ENCODE measurements around the gene SECISBP2. TPM values are rescaled to one million over a fixed set of nuclear protein-coding genes. Genes with fewer than 3 reads are reported as not detected.

SECISBP2 gene
- total RNA-seq, 1 donor from 2014 or later = 64.7 TPM

DNA sequence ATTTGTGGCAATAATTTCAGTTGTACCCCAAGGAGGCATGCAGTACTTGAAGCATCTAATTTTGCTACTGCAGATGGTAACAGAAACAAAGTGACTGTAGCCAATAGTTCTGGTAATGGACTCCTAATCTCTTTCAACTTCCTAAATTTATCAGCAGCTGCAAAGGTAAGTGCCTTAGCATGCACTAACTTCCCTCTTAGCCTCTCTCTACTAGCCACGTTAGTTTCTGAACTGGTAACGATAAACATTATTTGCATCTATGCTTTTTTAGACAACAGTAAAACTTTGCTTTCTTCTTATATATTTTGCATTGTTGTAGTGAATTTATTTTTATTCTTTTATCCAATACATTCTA, 13.5 kb upstream of the SECISBP2 start:
- ATAC-seq (no peak), DNase-seq (ENCODE audit: low spot score) (no peak)
- intact Hi-C loops (cut with DNase I) = no loop called here

DNA sequence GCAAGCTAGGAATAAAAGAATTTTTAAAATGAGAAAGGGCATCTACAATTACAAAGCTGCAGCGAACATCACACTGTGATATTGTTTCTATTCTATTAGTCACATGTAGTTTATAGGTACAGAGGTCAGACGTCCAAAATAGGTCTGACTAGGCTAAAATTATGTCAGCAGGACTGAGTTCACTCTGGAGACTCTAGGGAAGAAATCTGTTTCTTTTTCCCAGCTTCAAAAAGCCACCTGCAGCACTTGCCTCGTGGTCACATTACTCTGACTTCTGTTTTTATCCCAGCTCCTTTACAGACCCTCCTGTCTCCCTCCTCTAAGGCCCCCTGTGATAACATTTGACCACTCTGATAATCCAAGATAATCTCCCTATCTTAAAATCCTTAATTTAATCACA, 12.4 kb upstream of the SECISBP2 start:
- ATAC-seq (no peak), DNase-seq (ENCODE audit: low spot score) (no peak)
- intact Hi-C loops (cut with DNase I) = no loop called here

DNA sequence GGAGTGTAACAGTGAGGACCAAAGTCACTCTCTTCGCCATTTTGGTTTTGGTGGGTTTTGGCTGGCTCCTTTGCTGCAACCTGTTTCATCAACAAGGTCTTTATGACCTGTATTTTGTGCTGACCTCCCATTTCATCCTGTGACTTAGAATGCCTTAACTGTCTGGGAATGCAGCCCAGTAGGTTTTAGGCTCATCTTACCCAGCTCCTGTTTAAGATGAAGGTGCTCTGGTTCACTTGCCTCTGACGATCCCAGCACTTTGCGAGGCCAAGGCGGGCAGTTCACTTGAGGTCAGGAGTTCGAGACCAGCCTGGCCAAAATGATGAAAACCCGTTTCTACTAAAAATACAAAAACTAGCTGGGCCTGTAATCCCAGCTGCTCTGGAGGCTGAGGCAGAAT, 9.1 kb upstream of the SECISBP2 start:
- ATAC-seq = no peak
- no peak for DNase-seq (ENCODE audit: low spot score)
- intact Hi-C loops (cut with DNase I) = no loop called here

DNA sequence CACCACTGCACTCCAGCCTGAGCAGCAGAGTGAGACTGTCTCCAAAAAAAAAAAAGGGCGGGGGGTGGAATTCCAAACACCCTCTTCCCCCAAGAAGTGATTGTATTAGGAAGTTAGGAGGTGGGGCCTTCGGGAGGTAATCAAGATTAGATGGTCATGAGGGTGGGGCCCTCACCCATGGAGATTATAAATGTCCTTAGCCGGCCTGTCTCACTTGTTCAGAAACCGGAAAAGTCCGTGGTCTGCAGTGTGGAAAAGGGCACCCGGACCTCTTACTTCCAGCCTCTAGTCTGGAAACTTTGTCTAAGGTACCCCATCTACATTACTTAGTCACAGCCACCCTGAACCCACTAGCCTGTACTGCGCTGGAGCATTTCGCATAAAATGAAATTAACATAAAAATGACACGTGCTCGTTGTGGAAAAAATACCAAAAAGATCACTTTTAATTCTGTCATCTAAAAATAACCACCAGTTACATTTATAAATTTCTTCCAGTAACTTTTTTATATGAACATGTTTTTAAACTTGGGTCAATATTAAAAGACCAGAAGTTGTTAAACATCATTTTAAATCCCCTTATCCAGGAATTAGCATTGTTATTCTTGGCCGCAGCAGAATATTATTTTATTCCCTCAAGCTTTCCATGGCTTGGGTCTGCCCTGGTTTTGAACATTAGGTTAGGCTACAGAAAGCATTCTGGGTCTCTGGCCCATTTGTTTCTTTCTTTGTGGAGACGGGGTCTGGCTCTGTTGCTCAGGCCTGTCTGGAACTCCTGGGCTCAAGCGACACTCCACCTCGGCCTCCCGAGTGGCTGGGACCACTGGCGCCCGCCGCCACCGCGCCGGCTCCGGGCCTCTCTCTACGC, 8.5 kb upstream of the SECISBP2 start:
- intact Hi-C loops (cut with DNase I) = no loop called here
- ATAC-seq (no peak), DNase-seq (ENCODE audit: low spot score) (no peak)

DNA sequence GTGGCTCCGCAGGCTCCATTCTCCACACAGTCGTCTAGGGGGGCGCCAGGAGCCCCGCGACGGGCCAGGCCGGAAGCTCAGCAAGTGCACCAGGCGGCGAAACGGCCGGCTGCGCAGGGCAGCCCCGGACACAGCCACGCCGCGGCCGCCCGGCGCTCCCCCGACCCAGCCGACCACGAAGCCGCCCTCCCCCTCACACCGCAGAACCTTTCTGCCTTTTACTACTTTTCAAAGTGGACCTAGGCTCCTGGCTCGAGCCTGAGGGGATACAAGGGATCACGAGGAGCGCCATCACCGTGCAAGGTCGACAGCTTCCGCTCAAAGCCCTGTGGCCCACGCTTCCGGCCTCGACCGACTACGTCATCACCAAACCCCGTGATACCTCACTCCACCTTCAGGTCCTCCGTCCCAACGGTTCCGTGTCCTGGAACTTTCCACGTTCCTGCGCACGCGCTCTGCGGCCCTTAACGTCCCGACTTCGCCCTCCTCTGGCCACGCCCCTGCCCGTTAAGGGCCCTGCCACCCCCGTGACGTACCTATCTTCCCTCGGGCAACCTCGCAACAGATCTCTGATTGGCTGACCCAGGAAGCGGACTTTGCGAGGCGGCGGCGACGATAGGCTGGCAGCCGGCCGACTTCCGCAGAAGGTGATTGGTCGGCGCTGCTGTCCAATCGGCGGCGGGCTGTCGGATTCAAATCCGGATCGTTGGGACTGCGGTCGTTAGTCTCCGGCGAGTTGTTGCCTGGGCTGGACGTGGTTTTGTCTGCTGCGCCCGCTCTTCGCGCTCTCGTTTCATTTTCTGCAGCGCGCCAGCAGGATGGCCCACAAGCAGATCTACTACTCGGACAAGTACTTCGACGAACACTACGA, 7.6 kb upstream of the SECISBP2 start, which contains the start of gene CKS2:
TSS of gene CKS2 (plus strand) at position 721 of the 871 bp plus-strand sequence. CDS start at position 819, 98 bp downstream.
- ATAC-seq (peak; percentile 99), DNase-seq (ENCODE audit: low spot score) (peak; percentile 100)
- intact Hi-C loops (cut with DNase I) = no loop called here

DNA sequence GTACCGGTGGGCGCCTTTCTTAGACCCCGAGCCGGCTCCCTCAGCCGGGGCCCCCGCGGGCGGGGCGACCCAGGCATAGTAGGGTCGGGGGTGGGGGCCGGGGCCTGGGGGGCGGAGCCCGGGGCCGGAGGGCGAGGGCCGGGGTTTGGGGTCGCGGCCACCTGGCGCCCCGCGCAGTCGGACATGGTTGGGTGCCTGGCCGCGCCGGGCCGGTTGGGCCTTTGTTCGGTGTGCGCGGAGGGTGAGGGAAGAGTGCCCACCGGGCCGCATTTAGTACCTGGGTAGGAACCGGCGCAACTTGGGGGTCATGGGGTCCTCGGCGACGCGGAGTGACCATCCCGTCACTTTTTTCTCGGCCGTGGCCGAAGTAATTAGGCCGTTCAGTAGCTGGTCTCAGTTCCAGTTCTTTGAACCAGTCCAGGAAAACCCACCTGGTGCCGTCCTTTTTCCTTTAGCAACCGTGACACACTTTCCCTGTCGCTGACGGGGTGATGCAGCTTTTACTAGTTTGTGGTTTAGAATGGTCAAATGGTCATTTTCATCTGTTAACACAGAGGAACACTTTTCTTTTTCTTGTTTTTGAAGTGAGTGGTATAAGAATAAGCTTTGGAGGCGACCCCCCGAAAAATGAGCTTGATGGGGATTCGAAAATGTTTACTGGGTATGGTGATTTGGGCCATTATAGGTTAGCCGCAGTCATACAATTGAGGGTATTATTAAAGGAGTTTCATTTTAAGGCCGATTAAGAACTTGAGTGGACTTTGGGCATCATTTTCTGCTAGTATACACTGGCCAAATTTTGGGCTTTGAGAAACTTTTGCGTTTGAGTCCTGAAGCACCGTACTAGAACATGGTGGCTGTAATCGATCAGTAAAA, 6.7 kb upstream of the SECISBP2 start:
- ATAC-seq (peak; percentile 5), DNase-seq (ENCODE audit: low spot score) (peak; percentile 70)
- intact Hi-C loops (cut with DNase I) = no loop called here

DNA sequence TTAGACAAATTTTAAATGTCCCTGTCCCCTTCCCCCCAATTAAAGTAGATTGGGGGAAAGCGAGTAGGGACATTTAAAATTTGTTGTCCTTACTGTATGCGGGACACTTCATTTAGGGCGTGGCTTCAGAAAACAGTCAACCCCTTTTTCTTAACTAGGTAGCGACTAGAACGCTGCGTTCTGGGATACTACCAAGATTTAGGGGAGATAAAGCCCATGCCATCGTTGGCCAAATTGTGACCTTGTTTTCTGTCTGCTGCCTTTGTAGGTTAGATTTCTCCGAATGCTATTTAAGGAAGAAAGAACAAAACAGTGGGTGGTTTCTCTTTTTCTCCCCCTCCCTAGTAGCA, 6.1 kb upstream of the SECISBP2 start:
- DNase-seq (ENCODE audit: low spot score) = no peak
- intact Hi-C loops (cut with DNase I) = no loop called here
- ATAC-seq = no peak

DNA sequence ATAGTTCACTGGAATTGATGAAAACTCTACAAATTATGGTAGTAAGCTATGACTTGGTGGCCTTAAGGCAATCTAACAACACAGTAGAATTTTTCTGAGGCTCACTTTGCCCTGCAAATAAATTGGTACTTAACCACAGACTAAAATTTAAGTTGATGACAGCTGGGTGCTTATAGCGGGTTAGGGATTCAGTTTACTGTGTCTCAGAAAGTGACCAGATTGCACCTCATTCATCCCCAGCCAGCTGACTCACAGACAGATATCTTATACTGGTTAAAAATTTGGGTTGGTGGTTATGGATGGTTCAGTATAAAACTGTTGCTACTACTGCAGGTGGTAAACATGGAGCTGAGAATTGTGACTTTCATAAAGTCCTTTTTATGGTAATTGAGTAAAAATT, 4.5 kb upstream of the SECISBP2 start:
- ATAC-seq = no peak
- intact Hi-C loops (cut with DNase I) = no loop called here
- no peak for DNase-seq (ENCODE audit: low spot score)

DNA sequence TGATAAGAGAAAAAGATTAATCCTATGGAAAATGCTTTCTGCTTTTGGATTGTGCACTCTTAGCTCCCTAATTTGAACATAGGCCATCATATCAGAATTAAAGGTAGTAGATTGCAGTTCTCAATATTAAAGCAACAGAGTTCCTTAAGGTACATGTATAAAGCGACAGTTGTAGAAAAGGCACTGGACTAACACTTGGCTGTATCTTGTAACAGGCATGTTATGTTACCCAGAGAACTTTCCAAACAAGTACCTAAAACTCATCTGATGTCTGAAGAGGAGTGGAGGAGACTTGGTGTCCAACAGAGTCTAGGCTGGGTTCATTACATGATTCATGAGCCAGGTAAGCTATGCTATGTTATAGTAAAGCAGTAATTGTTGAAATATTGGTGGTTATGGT, 3.3 kb upstream of the SECISBP2 start:
- ATAC-seq = no peak
- intact Hi-C loops (cut with DNase I) = no loop called here
- no peak for DNase-seq (ENCODE audit: low spot score)

DNA sequence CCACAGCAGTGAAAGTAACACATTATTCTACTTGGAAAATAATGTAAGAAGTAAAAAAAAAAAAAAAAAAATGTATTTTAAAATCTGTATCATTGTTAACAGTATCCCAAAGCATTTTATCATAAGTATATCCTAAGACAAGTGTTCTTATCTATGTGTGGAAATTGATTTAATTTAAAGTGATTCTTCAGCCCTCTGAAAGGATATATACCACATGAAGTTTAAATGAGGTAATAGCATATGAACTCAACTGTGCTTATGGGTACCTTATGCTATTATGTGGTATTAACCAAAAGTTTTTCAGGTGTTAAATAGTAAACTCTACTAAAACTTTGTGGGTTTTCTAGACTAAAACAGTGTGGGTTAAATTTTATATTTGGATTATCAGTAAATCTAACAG, 2.8 kb upstream of the SECISBP2 start:
- ATAC-seq (no peak), DNase-seq (ENCODE audit: low spot score) (no peak)
- intact Hi-C loops (cut with DNase I) = no loop called here

DNA sequence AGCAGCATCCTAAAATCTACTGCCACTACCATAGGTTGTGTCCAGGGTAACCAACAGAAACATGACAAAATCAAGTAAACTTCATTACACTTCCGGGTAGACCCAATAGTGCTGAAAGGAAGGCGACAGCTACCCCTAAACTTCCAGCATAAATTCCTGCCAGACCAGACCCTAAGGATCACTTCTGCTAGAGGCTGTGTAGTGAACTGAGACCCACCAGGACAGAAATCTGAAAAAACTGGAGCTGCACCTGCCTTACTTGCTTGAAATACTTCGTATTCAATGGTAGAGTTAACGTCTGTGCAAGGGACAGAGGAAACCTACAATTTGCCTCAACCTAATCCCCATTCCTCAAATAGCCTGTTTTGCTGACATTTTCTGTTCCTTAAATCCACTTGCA, 1.0 kb upstream of the SECISBP2 start:
- ATAC-seq (no peak), DNase-seq (ENCODE audit: low spot score) (no peak)
- intact Hi-C loops (cut with DNase I) = no loop called here

DNA sequence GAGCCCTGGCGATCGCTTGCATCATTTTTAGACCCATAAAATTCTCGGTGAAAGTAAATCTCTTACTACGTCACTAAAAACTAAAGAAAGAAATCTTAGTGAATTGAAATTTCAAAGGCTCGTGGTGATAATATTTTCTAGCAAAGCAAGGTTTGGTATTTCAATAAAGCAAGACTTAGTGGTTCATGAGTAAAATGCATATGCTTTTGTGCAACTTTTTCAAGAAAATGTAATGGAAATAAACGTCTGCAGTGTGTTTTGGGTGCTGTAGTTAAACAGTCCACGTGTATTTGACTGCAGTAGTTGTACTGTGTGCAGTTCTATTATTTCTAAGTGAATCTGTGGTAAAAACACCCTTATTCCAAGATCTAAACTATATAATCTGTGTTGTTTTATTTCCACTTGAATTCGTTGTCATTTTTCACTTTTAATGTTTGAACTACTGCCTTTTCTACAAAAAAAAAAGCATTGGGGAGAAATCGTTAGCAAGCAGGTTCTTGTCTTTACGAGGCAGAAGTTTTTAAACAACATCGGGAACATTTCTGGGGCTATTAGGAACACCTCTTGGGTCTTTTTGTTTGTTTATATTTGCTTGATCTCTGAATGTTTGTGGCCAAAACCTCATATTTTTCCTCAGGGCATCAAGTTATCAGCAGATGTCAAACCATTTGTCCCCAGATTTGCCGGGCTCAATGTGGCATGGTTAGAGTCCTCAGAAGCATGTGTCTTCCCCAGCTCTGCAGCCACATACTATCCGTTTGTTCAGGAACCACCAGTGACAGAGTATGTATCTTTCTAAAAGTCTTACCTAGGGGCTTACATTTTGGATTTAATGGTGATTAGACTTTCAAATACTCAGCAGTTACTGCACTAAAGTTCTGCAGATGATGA, 960 bp downstream of the SECISBP2 start:
- no peak for DNase-seq (ENCODE audit: low spot score)
- ATAC-seq = peak; percentile 31
- intact Hi-C loops (cut with DNase I) = no loop called here

DNA sequence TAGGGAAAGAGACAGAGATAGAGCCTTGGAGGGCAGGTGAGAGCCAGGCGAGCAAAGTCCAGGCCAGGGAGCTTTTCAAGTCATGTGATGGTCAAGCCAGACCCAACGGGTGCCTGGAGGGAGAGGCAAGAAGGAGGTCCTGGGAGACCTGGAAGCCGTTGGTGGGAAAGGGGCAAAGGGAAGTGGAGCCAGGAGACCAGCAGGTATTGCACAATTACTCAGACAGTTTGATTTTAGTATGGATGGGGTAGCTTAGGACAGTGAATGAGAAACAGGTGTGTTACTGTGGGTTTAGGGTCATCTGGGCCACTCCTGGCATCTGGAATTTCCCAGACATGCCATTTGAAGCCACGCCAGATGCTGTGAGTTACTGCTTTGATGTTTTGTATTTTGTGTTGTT, 5.1 kb downstream of the SECISBP2 start:
- DNase-seq (ENCODE audit: low spot score) = no peak
- ATAC-seq = no peak
- intact Hi-C loops (cut with DNase I) = loop anchor here (10.0 kb wide), 1 partner anchor 51 kb away; no protein-coding TSS in a partner anchor

DNA sequence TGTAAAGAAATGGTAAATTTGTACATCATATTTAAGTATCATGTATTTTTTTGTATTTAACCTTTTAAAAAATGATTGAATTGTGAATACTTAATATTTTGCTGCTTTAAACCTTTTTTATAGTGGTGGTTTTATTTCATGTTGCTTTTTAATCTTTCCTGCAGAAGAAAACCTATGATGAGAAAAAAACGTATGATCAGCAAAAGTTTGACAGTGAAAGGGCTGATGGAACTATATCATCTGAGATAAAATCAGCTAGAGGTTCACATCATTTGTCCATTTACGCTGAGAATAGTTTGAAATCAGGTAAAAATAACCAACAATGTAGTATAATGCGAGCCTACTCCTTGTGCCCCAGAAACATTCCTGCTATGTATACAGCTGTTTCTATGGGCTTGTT, 7.4 kb downstream of the SECISBP2 start:
- intact Hi-C loops (cut with DNase I) = loop anchor here (10.0 kb wide), 1 partner anchor 49 kb away; no protein-coding TSS in a partner anchor

DNA sequence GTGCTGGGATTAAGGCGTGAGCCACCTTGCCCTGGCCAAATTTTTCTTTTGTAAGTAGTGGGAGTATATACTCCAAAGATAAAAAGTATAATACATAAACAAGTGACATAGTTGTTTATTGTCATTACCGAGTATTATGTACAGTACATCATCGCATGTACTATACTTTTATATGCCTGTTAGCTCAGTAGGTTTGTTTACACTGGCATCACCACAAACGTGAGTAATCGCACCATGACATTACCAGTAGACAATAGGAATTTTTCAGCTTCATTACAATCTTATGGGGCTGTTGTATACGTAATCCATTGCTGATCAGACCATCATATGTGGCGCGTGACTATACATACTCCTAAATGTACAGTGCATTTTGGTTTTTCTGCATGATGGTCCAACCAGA, 9.8 kb downstream of the SECISBP2 start:
- intact Hi-C loops (cut with DNase I) = loop anchor here (10.0 kb wide), 1 partner anchor 47 kb away; no protein-coding TSS in a partner anchor
- DNase-seq (ENCODE audit: low spot score) = no peak
- ATAC-seq = no peak

More for the DNA sequence above, 7.4 kb downstream of the SECISBP2 start:
- DNase-seq (ENCODE audit: low spot score) (no peak), ATAC-seq (no peak)

DNA sequence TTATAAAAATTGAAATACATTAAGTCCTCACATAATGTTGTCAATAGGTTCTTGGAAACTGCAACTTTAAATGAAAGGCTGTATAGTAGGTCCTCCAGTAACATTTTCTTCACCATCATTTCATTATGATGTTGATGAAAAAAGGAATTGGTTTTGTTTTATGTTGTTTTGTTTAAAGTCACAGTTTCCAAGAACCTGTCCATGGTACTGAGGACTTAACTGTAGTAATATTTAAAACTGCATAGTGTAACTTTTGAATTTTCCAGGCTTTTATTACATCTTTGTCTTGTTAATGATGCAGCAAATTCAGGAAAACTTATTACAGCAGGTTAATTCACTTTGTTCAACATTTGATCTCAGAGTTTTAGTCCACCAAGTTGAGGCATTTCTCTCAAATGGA, 11.6 kb downstream of the SECISBP2 start:
- intact Hi-C loops (cut with DNase I) = loop anchor here (10.0 kb wide), 1 partner anchor 45 kb away; no protein-coding TSS in a partner anchor
- DNase-seq (ENCODE audit: low spot score) (no peak), ATAC-seq (no peak)

DNA sequence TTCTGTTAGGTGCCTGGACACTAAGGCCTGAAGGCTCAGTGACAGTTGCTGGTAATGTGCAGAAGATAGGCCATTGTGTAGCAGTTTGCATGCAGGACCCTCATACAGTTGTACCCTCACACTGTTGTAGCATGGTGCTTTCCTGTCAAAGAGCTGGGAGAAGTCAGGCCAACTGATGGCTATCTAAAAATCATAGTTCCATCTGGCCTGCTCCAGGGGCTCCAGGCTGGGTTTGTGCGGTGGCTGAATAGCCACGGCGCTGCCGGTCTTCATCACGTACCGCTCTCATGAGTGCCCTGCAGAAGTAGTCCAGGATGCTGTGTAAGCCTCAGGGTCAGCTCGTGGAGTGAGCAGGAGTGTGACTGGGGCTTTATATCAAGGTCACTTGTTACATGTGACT, 12.2 kb downstream of the SECISBP2 start:
- intact Hi-C loops (cut with DNase I) = no loop called here
- no peak for DNase-seq (ENCODE audit: low spot score)
- no peak for ATAC-seq

DNA sequence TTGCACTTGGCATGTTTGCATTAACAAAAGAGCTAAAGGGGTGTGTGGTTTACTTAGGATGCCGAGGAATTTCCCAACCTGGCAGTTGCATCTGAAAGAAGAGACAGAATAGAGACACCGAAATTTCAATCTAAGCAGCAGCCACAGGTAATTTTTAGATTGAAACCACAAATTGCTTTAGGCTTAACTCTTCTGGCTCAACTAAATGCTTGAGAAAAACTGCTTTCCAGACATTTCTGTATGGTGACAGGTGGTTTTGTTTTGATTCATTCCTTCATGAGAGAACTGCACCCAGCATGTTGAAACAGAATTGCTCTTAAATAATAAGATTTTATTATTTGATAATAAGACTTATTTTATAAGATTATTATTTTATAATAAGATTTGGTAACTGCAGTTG, 21.5 kb downstream of the SECISBP2 start:
- intact Hi-C loops (cut with DNase I) = no loop called here
- DNase-seq (ENCODE audit: low spot score) (no peak), ATAC-seq (no peak)

All from sciatic nerve (tissue), 2 donors.